GM12878 (cell line): ENCODE data around the gene TRIP12.
A peak's percentile ranks its signal among the peaks of the same experiment; 100 is the strongest.

Experiments used
- ATF2 ChIP-seq: IDR thresholded peaks from 2 replicates; pipeline ENCODE4 v1.6.1; 2012; ENCODE audit warnings: low read length, inconsistent platforms
- MXI1 ChIP-seq: fragments of 150-350 bp; IDR thresholded peaks from 2 replicates; pipeline ENCODE4 v1.6.1; 2011; ENCODE audit warnings: low read depth, mild to moderate bottlenecking, inconsistent platforms, low read length, improper control_type of control experiment
- NBN ChIP-seq: fragments of 450-650 bp; IDR thresholded peaks from 2 replicates; pipeline ENCODE4 v1.6.1; 2016
- RELA ChIP-seq: fragments of 450-650 bp; IDR thresholded peaks from 2 replicates; pipeline ENCODE4 v1.8.0; 2014; ENCODE audit warnings: borderline replicate concordance; ENCODE audit not compliant: partially characterized antibody
- YBX1 ChIP-seq: fragments of 450-650 bp; IDR thresholded peaks from 2 replicates; pipeline ENCODE4 v1.6.1; 2016; ENCODE audit warnings: antibody characterized with exemption
- ZNF384 ChIP-seq: IDR thresholded peaks from 2 replicates; pipeline ENCODE4 v1.6.1; 2012; ENCODE audit warnings: low read depth, mild to moderate bottlenecking, low read length, improper control_type of control experiment, borderline replicate concordance
- ZZZ3 ChIP-seq: IDR thresholded peaks from 2 replicates; pipeline ENCODE4 v1.6.1; 2011; ENCODE audit warnings: low read depth; ENCODE audit not compliant: control insufficient read depth, insufficient read length
- TF ChIP-seq, protein P1 (sequence below), 3 experiments: IDR thresholded peaks in 2 of 3; conservative IDR thresholded peaks in 1 of 3; 2 replicates each; pipeline ENCODE4 v1.5.1; 2011; ENCODE audit warnings: low read depth in 3 of 3, low read length in 3 of 3, mild to moderate bottlenecking in 3 of 3, control low read depth in 2 of 3, moderate library complexity in 2 of 3, inconsistent platforms in 1 of 3, mixed read lengths in 1 of 3; ENCODE audit not compliant: control insufficient read depth in 2 of 3, insufficient read depth in 1 of 3; ENCODE audit errors: extremely low read depth in 1 of 3
- TF ChIP-seq, protein P2 (sequence below): fragments of 450-650 bp; IDR thresholded peaks from 2 replicates; pipeline ENCODE4 v1.6.1; 2014; ENCODE audit warnings: mild to moderate bottlenecking

- TF ChIP-seq YBX1 (no peak), MXI1 (no peak), RELA (no peak), ZNF384 (no peak), ZZZ3 (no peak), ATF2 (no peak), NBN (no peak)
- TF ChIP-seq, protein P1, sequence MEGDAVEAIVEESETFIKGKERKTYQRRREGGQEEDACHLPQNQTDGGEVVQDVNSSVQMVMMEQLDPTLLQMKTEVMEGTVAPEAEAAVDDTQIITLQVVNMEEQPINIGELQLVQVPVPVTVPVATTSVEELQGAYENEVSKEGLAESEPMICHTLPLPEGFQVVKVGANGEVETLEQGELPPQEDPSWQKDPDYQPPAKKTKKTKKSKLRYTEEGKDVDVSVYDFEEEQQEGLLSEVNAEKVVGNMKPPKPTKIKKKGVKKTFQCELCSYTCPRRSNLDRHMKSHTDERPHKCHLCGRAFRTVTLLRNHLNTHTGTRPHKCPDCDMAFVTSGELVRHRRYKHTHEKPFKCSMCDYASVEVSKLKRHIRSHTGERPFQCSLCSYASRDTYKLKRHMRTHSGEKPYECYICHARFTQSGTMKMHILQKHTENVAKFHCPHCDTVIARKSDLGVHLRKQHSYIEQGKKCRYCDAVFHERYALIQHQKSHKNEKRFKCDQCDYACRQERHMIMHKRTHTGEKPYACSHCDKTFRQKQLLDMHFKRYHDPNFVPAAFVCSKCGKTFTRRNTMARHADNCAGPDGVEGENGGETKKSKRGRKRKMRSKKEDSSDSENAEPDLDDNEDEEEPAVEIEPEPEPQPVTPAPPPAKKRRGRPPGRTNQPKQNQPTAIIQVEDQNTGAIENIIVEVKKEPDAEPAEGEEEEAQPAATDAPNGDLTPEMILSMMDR (IDR thresholded peaks at IDR 0.05 in 2 of 3, conservative IDR thresholded peaks at IDR 0.05 in 1 of 3; ENCODE audit: control insufficient read depth in 2 of 3, extremely low read depth in 1 of 3, insufficient read depth in 1 of 3, low read depth in 3 of 3, low read length in 3 of 3), result 0 out of 6 replicates have a peak, but pooled peaks of 1 of the 3 experiments have one; percentile 9
- TF ChIP-seq, protein P2, sequence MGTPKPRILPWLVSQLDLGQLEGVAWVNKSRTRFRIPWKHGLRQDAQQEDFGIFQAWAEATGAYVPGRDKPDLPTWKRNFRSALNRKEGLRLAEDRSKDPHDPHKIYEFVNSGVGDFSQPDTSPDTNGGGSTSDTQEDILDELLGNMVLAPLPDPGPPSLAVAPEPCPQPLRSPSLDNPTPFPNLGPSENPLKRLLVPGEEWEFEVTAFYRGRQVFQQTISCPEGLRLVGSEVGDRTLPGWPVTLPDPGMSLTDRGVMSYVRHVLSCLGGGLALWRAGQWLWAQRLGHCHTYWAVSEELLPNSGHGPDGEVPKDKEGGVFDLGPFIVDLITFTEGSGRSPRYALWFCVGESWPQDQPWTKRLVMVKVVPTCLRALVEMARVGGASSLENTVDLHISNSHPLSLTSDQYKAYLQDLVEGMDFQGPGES, result no peak
Measured at GRCh38 chr2:229825476-229825875, 96.3 kb downstream of the TRIP12 start.
